ENCODE results near the gene KHNYN.
A peak's percentile ranks its signal among the peaks of the same experiment; 100 is the strongest.
"Not testable (repeated sequence)": the region's sequence is repeated elsewhere in the genome, so short reads cannot be mapped to it uniquely, and the experiment has no call there.

The KHNYN gene

DNA sequence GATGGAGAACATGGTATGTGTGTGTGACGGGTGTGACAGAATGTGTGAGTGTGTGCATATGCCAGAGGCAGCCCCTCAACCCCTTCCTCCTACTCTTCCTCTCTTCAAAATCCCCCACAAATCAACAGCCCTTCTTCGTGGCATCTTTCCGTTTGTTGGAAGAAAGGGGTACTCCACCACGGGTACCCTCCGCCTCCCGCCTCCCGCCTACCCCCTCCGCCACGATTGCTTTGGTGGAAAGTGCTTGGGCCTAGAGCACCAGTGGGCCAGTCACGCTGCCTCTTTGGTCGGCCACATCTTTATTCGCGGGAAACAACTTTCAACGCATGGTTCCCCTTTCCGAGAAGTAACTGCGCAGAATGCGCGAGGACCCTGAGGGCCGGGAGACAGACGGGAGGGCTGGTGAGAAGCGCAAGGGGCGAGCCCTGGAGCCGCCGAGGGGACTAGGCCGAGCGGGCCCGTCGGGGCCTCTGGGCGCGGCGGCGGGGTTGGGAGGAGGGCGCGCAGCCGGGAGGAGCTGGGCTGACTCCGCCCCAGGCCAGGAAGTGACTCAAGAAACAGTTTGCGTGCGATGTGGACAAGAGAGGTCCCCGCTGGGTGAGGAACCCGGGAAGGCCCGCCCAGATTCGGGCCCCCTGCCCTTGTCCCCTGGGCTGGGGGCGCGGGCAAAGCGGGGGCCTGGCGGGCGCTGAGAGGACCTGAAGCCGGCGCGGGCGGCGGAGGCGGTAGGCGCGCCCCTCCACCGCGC, at the start of gene KHNYN, which contains the start of gene CBLN3:
Gene KHNYN, plus strand, starts transcription at position 560 of the 748 bp plus-strand sequence. CDS start 777 bp downstream, outside the sequence.
Gene CBLN3, minus strand, starts transcription at position 274 of the 748 bp plus-strand sequence. CDS start 614 bp downstream, outside the sequence.
- in situ Hi-C loops (cut with HindIII; ENCODE audit: low sequenced_read_pairs), result loop anchor here (10.0 kb wide), 1 partner anchor 95 kb away; the partner anchor contains the start of genes ADCY4 and RIPK3

GRCh38 chr14:24381363-24382063, 48.2 kb upstream of the KHNYN start:
- no peak for TF ChIP-seq CTCF (IDR thresholded peaks at IDR 0.05; ENCODE audit: low read depth, low read length)
- no peak for DNase-seq (ENCODE audit: low read depth, low spot score)
- H3K4me3 ChIP-seq (ENCODE audit: low read depth, low read length), result no peak overlapping the region
- in situ Hi-C loops (cut with HindIII; ENCODE audit: low sequenced_read_pairs), result no loop called here

More for the DNA sequence above, at the start of gene KHNYN, which contains the start of gene CBLN3:
- DNase-seq (ENCODE audit: low read depth, low spot score), result peak; percentile 91
- no peak for TF ChIP-seq CTCF (IDR thresholded peaks at IDR 0.05; ENCODE audit: low read depth, low read length)
- H3K4me3 ChIP-seq (ENCODE audit: low read depth, low read length), result peak within 1 kb of the TSS; percentile 66

- in situ Hi-C loops (cut with HindIII; ENCODE audit: low sequenced_read_pairs), result no loop called here
- no peak for TF ChIP-seq CTCF (IDR thresholded peaks at IDR 0.05; ENCODE audit: low read depth, low read length)
- H3K4me3 ChIP-seq (ENCODE audit: low read depth, low read length), result no peak overlapping the region
- DNase-seq (ENCODE audit: low read depth, low spot score), result no peak
Observed at GRCh38 chr14:24382064-24382371, 47.7 kb upstream of the KHNYN start.

DNA sequence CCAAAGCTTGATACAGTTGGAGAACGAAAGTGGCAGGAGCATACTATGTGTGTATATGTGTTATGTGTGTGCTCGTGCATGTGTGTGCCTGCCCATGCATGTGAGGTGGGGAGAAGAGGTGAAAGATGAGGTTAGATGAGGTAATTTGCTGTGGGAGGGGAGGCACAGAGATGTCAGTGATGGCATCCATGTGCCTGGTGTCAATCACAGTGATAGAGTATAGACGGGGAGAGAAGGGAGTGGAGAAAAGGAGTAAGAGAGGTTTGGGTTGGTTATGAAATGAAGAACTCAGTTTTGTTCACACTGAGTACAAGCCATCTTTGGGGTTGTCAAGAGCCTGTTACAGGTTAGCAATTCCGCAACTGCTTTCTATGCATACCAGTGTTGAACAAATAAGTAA, 45.6 kb upstream of the KHNYN start:
- no peak for DNase-seq (ENCODE audit: low read depth, low spot score)
- TF ChIP-seq CTCF (IDR thresholded peaks at IDR 0.05; ENCODE audit: low read depth, low read length), result no peak
- H3K4me3 ChIP-seq (ENCODE audit: low read depth, low read length), result no peak overlapping the region
- in situ Hi-C loops (cut with HindIII; ENCODE audit: low sequenced_read_pairs), result no loop called here

DNA sequence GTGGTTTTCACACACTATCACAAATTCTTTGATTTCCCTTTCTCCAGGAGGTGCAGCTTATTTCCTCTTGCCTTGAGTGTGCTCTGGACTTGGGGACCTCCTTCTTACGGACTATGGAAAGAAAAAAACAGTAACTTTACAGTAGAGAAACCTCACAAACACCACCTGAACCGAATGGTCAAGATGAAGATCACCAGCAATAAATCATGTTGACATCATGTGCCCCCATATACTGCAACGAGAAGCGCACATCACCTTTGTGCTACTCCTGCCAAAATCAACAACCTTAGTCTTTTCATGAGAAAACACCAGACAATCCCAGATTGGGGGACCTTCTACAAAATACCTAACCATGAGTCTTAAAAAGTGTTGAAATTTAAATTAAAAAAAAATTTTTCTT, 44.2 kb upstream of the KHNYN start:
- in situ Hi-C loops (cut with HindIII; ENCODE audit: low sequenced_read_pairs), result no loop called here
- no peak for DNase-seq (ENCODE audit: low read depth, low spot score)
- no peak for TF ChIP-seq CTCF (IDR thresholded peaks at IDR 0.05; ENCODE audit: low read depth, low read length)
- H3K4me3 ChIP-seq (ENCODE audit: low read depth, low read length), result no peak overlapping the region

GRCh38 chr14:24387009-24387345, 42.8 kb upstream of the KHNYN start:
- no peak overlapping the region for H3K4me3 ChIP-seq (ENCODE audit: low read depth, low read length)
- in situ Hi-C loops (cut with HindIII; ENCODE audit: low sequenced_read_pairs), result no loop called here
- no peak for DNase-seq (ENCODE audit: low read depth, low spot score)
- TF ChIP-seq CTCF (IDR thresholded peaks at IDR 0.05; ENCODE audit: low read depth, low read length), result no peak

- in situ Hi-C loops (cut with HindIII; ENCODE audit: low sequenced_read_pairs); H3K4me3 ChIP-seq (ENCODE audit: low read depth, low read length); DNase-seq (ENCODE audit: low read depth, low spot score): not testable (repeated sequence)
Observed at GRCh38 chr14:24387579-24387978, 42.2 kb upstream of the KHNYN start.
